HG02981 (cell line): ENCODE data around the gene NBR1.
"Not testable (repeated sequence)": the region's sequence is repeated elsewhere in the genome, so short reads cannot be mapped to it uniquely, and the experiment has no call there.

Experiments
- ATAC-seq: cut with Tn5 transposase; IDR thresholded peaks from one replicate; pipeline ENCODE4 v1.9.1; 2021; ENCODE audit warnings: mild to moderate bottlenecking, moderate library complexity; ENCODE audit not compliant: unreplicated experiment

The NBR1 gene

GRCh38 chr17:43213545-43213944 is 42.5 kb downstream of the NBR1 start:
- ATAC-seq = no peak

- no peak for ATAC-seq
Observed at GRCh38 chr17:43215341-43215740, 44.3 kb downstream of the NBR1 start.

GRCh38 chr17:43216369-43216761 is 45.4 kb downstream of the NBR1 start:
- no peak for ATAC-seq

GRCh38 chr17:43216762-43217613 is 46.0 kb downstream of the NBR1 start:
- ATAC-seq = no peak

GRCh38 chr17:43217614-43218087 is 46.6 kb downstream of the NBR1 start:
- no peak for ATAC-seq

GRCh38 chr17:43219001-43219400 is 48.0 kb downstream of the NBR1 start:
- no peak for ATAC-seq

GRCh38 chr17:43219746-43220380 is 48.8 kb downstream of the NBR1 start:
- no peak for ATAC-seq

GRCh38 chr17:43220511-43221125 is 49.6 kb downstream of the NBR1 start:
- no peak for ATAC-seq

GRCh38 chr17:43224146-43224705 is 53.2 kb downstream of the NBR1 start:
- ATAC-seq = no peak

GRCh38 chr17:43226393-43226792 is 55.4 kb downstream of the NBR1 start:
- ATAC-seq = no peak

GRCh38 chr17:43228020-43228782 is 57.2 kb downstream of the NBR1 start, which contains the start of gene CCDC200:
Gene CCDC200, minus strand, starts transcription at chr17:43228623. Its CDS starts 69 bp downstream, at chr17:43228554.
- ATAC-seq = not testable (repeated sequence)

- ATAC-seq = not testable (repeated sequence)
Observed at GRCh38 chr17:43231205-43232020, 60.4 kb downstream of the NBR1 start.

GRCh38 chr17:43232021-43232699 is 61.1 kb downstream of the NBR1 start:
- ATAC-seq = not testable (repeated sequence)

- ATAC-seq = not testable (repeated sequence)
Observed at GRCh38 chr17:43233263-43233662, 62.2 kb downstream of the NBR1 start.

GRCh38 chr17:43233877-43234276 is 62.9 kb downstream of the NBR1 start, which contains the start of gene RNU2-1:
Gene RNU2-1, minus strand, starts transcription at chr17:43233977.
- ATAC-seq = not testable (repeated sequence)

GRCh38 chr17:43239597-43239996 is 68.6 kb downstream of the NBR1 start:
- ATAC-seq = not testable (repeated sequence)

- not testable (repeated sequence) for ATAC-seq
Observed at GRCh38 chr17:43240596-43241352, 69.8 kb downstream of the NBR1 start.

- not testable (repeated sequence) for ATAC-seq
Observed at GRCh38 chr17:43246456-43246855, 75.4 kb downstream of the NBR1 start.
